Middle frontal gyrus (tissue), 1 donor: Measurements from ENCODE around the gene GAB4.
"Not testable (repeated sequence)": the region's sequence is repeated elsewhere in the genome, so short reads cannot be mapped to it uniquely, and the experiment has no call there.

Experiments
- DNase-seq: peaks from one replicate; pipeline ENCODE4 v3.0.0-alpha.2; 2015; ENCODE audit warnings: low spot score; ENCODE audit errors: extremely low spot score

GAB4 gene, protein sequence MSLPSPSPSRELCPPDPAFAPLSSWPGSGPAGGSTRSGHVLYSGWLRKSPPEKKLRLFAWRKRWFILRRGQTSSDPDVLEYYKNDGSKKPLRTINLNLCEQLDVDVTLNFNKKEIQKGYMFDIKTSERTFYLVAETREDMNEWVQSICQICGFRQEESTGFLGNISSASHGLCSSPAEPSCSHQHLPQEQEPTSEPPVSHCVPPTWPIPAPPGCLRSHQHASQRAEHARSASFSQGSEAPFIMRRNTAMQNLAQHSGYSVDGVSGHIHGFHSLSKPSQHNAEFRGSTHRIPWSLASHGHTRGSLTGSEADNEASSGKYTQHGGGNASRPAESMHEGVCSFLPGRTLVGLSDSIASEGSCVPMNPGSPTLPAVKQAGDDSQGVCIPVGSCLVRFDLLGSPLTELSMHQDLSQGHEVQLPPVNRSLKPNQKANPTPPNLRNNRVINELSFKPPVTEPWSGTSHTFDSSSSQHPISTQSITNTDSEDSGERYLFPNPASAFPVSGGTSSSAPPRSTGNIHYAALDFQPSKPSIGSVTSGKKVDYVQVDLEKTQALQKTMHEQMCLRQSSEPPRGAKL

DNA sequence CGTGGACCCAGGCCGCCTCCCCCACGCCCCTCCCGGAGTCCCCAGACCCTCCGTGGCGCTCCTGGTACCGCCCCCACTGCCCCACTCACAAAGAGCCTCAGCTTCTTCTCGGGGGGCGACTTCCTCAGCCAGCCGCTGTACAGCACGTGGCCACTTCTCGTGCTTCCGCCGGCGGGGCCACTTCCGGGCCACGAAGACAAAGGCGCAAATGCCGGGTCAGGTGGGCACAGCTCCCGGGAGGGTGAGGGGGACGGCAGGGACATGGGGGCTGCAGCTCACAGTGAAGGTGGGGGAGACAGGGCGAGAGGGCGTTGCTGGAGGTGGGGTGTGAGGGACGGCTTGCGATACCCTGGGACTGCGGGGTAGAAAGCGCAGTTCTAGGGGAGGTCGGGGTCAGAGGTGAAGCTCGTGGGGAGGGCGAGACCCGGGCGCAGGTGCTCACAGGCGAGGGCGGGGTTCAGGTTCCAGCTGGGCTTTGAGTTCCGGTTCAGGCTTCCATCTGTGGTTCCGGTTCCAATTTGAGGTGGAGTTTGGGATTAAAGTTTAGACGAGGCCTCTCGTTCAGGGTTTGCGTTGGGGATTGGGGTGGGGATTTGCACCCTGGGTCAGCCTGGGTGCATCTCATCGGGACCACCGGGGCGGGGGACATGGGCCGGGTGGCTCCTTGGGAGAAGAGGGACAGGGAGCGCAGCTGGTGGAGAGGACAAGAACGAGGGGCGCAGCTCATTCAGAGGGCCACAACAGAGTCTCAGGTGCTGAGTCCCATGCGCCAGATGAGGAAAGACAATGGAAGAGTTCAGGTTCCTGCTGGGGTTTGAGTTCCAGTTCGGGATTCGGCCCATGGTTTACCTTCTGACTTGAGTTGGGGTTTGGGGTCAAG lies at the start of gene GAB4:
Gene GAB4 (minus strand): TSS at position 371 of the 880 bp plus-strand sequence. CDS start 108 bp downstream, at position 263.
- no peak for DNase-seq

DNA sequence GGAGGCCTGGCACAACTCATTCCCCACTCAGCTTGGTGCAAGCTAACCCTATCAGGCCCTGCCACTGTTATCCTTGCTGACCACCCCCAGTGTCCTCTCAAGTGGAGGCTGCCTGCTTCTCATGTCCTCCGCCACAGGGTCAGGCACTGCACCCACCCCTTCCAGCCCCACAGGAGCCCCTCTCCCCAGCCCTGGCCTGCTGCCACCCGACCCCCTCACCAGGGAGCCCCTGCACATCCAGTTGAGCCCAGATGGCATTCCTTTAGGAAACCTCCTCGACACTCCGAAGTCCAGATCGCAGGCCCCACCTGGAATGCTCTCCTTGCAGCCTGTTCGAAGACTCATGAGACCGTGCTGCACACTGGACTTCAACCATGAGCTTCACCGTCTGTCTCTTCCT lies 48.8 kb upstream of the GAB4 start:
- no peak for DNase-seq

DNA sequence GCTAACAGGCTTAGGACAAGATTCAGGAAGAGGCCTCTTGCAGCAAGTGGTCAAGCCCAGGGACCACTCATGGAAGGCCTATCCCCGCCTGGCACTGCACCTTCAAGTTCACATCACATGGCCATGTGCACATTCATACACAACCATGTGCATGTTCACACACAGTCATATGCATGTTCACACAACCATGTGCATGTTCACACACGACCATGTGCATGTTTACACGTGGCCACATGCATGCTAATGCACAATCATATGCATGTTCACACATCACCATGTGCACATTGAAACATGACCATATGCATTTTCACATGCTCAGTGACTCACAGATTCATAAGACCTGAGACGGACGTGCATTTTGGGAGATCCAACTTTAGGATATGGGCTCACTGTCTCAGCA lies 48.0 kb upstream of the GAB4 start:
- DNase-seq, result no peak

DNA sequence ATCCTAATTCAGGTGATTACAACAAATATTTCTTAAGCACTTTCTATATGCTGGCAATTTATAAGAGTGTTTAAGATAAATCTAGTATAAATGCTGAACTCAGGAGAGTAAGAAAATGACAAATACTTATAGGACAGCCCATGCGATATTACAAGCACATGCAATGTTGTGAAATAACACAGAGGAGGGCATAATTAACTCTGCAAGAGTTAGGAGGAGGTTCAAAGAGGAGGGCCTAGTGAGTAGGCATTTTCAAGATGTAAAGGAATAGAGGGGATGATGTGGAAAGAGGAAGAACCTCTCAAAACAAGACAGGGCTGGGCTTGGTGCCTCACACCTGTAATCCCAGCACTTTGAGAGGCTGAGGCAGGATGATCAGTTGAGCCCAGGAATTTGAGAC lies 39.6 kb upstream of the GAB4 start:
- DNase-seq, result no peak

DNA sequence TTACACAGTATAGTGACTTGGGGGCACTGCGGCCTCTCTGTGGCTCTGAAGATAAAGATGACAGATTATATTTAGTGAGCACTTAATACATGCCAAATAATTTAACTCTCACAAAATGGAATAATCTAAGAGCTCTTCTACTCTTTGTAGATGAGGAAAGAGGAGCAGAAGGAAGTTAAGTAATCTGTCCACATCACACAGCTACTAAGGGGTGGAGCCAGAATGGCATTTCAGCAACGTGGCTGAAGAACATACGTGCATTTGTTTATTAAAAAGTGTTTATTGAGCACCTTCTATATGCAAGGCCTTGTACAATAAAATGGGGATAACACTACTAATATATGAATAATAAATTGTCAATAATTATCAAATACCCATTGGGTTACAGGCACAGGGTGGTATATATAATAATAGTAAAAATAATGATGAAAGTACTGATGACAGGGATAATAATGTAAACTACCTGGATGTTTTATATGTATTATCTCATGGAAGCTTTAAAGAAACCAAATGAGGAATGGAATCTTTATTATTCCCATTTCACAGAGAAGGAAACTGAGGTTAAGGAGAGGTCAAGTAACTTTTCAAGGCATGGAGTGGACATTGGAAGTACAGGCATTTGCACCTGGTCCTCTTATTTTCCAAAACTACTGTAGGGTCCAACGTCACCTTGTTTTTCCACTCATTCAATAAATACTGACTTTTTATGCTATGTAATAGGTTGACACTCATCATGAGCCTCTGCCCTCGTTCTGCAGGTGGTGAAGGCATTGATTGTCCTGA lies 38.7 kb upstream of the GAB4 start:
- no peak for DNase-seq

DNA sequence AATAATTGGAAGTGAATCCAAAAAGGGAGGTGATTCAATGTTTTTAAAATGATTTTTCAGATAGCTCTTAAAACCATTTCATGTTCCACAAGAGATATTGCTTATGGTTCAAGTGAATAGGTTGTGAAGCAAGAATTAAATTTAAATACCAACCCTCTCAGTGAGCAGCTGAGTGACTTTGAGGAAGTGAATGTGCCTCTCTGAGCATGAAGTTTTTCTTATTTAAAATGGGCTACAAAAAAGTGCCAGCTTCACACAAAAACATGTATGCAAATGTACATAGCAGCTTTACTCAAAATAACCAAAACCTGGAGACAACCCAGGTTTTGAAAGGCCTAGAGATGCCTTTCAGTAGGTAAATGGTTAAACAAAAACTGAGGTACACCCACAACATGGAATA lies 35.5 kb upstream of the GAB4 start:
- no peak for DNase-seq

DNA sequence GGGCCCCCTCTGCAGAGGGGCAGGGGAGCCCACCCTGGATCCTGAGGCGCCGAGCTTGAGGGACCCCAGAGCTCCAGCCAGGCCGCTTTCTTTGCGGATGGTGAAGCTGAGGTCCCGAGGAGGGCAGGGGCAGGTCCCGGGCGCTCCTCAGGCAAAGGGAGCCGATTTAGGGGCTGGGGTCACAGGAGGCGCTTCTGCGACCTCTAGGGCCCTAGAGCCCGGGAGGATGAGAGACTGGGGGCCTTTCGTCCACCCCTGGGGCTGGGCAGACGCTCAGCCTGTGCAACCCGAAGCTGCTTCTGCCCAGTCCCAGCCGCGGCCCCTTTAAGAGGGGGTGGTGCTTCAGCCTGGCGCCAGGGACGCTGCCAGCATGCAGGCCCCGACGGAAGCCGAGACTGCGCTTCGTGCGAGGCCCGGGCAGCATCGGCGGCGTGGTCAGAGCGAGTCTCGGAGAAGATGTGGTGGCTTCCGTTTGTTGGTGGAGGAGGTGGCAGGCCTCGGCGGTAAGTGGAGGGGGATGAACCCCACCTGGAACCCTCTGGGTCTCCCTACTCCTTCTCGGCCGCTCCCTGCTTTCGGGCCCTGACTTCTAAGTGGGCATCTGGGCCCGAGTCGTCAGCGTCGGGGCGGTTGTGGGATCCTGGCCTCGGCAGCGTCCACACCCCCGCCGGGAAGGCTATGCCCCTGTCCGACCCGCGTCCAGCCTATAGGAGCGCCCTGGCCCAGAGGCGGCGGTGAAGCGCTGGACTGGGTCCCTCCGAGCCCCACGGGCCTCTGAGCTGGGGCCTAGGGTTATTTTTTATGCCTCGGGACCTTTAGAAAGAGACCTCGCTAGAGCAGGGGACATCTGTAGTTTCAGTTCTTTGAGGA lies 29.1 kb upstream of the GAB4 start:
- not testable (repeated sequence) for DNase-seq

DNA sequence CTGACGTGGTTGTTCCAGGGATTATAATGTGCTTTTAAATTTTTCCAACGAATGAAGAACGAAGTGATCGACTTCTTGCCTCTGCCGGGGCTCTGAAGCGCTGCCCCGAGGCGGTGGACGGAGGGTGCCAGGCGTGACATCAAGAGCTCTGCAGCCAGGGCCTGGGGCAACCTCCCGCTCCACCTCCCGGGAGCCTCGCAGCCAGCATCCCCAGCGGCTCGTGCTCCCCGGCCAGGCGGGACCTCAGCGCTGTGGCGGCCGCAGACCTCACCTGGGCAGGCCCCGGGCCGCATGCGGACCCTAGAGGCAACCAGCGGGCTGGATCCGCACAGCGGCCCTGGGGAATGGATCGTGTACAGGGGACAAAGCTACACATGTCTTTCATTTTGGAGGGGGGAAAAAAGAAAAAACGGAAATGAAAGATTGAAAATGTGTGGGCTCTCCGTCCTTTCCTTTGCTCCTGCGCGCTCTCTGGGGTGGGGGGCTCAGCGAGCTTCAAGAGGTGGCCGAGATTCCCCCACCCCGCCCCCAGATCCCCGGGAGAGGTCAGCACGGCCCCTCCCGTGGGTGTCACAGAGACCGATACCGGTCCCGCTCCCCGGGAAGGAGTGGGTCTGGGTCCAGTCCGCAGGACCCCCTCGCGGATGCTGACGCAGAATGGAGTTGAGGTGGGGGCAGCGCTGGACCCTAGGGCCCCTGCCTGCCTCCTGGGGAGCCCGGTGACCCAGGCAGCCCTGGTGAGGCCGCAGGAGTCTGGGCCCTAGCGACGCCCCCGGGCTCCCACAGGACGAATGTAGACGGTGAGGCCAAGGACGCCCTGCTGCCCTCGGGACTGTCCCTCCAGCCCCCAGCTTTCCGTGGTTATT lies 28.2 kb upstream of the GAB4 start:
- DNase-seq, result not testable (repeated sequence)

DNA sequence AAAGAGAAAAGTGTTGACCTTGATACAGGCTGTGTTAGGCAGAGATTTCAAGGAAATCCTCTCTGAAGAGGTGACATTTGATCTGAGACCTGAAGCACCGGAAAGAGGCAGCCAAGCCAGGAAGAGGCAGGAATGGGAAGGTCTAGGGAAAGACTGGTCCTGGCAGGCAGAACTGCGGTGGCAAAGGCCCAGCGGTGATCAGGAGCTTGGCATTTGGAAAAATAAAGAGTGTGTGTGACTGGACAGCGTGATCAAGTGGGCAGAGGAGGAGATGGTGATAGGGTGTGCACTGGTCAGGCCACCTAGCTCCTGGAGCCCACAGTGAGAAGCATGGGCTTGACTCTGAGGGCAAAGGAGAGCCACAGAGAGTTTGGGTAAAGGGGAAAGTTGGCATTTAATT lies 27.2 kb upstream of the GAB4 start:
- no peak for DNase-seq

DNA sequence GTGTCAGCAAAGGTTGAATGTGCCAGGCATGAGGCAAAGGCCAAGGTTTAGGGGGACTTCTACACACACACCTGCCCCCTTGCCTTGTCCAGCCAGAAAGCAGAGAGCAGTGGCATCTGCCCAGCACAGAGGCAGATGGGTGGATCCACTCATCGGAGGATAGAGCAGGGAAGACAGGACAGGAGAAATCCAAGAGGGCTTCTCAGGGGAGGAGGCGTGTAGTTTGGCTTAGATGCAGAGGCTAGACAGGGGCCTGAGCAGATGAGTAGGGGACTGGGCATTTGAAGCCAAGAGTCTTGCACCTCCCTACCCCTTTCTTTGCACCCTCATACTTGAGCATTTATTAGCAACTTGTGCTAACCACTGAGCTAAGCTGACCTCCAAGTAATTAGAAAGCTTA lies 26.5 kb upstream of the GAB4 start:
- DNase-seq, result not testable (repeated sequence)

DNA sequence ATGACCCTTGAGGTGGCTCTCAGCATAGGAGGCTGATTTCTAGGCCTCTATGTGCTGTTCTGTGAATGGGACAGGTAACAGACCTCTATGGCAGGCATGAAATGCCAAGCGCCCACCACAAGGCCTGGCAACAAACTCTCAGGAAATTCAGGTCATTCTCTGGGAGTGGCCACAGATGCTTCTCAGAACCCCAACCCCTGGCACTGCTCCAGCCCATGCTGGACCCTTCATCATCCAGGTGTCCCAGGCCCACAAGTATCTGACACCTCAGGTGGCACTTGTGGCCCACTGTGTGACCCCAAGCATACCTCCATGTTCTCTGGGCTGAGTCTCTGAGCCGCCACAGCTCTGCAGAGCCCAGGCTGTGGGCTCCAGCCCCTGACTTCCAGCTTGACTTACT lies 24.3 kb upstream of the GAB4 start:
- DNase-seq, result not testable (repeated sequence)

DNA sequence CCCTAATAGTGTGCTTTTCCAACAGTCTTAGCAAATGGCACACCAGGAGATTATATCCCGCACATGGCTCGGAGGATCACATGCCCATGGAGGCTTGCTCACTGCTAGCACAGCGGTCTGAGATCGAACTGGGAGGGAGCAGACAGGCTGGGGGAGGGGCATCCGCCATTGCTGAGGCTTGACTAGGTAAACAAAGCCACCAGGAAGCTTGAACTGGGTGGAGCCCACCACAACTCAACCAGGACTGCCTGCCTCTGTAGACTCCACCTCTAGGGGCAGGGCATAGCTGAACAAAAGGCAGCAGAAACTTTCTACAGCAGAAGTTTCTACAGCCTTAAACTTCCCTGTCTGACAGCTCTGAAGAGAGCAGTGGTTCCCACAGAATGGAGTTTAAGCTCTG lies 16.4 kb upstream of the GAB4 start:
- not testable (repeated sequence) for DNase-seq

DNA sequence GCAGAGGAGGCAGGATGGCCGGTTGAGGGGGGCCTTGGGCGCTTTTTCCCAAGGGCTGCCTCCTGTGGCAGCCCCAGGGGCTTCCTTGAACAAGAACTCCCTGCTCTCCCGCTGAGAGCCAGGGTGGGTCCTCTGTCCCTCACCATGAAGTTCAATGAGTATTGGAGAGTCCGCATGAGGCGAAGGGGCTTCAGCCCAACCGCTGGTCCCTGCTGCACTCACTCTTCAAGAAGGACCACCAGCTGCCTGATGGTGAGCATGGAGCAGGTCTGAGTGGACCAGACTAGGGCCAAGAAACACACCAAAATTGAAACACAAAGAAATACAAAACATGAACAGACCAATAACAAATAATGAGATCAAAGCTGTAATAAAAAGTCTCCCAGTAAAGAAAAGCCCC lies 7.5 kb upstream of the GAB4 start:
- not testable (repeated sequence) for DNase-seq

DNA sequence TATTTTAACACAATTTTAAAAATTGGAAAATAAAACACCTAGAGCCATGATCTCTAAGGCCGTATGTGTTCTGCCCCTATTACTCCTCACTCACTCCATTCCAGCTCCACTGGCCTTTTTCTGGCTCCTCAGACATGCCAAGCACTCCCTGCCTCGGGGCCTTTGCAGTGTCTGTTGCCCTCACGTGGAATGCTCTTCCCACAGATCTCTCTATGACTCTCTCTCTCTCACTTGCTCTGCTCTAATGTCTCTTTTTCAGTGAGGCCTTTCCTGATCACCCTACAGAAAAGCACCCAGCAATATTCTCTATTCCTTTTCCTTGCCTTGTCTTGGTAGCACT lies 6.0 kb upstream of the GAB4 start:
- not testable (repeated sequence) for DNase-seq

DNA sequence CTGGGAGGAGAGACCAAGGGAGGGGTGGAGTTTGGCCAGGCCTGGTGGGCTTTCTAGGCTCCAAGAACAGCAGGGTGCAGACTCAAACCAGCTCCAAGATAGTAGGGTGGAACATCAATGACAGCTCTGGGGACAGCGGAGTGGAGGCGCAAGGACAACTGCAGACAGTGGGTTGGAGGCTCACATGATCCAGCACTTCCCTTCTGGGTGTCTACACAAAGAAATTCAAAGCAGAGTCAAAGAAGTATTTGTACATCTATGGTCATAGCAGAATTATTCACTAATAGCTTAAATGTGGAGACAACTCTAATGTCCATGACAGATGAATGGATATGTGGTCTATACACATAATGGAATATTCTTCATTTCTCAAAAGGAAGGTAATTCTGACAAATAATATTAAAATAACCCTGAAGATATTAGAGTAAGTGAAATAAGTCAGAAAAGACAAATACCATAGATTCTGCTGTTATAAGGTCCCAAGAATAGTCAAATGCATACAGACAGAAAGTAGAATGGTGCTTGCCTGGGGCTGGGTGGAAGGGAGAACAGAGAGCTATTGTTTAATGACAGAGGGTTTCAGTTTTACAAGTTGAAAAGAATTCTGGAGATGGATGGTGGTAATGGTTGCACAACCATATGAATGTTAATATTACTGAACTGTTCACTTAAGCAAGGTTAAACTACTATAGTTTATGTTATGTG lies 5.5 kb upstream of the GAB4 start:
- DNase-seq, result no peak

DNA sequence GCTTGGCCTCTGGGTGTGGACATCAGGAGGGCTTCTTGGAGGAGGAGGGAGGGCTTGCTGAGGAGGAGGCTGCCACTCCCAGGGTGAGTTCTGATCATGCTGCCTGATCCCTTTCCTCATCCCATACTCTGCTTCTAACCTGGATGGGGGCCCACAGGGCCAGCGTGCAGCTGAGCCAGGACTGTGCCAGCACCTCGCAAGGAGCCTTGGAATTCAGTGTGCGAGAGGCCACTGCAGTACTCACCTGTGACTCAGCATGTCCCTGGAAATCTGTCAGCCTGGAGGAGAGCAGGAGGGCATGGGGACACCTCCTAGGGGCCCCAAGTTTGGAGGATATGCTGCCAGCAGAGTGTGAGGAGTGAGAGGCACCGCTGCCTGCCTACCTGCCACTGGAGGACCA lies 4.2 kb upstream of the GAB4 start:
- no peak for DNase-seq

DNA sequence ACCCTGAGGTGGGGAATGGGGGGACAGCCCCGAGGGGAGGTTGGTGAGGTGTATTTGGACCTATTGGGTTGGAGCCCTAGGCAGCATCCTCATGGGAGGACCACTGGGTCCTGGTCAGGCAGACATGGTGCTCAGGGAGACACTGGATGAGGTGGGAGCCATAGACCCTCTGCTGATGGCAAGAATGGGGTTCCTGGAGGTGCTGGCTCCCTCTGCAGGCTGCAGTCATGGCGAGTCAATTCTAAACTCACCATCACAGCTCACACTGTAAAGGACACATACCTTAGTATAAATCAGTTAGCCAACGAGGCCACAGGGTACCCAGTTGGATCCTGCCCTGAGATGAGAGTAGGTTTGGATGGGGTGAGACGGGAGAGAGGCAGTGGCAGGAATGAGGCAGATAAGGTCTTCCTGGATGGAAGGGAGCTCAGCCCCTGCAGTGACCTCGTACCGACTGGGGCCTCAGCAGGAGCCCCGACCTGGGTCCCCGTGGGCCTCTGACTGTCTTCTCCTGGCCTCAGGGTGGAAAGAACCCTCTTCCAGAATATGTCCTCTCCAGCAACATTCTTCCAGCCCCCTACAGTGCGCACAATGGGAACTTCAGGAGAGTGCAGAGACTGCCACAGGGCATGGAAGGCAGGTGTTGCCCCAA lies 1.7 kb upstream of the GAB4 start:
- no peak for DNase-seq

DNA sequence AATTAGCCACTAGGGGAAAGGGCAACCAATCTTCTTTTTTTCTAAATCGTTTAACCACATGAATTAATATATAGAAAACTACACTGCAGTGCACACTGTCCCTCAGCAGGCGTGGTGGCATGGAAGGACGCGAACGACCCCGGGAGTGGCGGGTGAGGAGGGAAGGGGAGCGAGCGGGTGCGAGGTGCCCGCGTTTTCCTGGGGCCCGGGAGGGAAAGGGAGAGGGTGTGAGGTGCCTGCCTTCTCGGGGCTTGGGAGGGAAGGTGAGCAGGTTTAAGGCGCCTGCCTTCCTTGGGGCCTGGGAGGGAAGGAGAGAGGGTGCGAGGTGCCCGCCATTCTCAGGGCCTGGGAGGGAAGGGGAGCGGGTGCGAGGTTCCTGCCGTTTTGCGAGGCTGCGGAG lies 765 bp downstream of the GAB4 start:
- no peak for DNase-seq
